Fibroblast of lung (primary cell): ENCODE results near the gene SLC26A8. TPM values are rescaled to one million over a fixed set of nuclear protein-coding genes. Genes with fewer than 3 reads are reported as not detected.
A peak's percentile ranks its signal among the peaks of the same experiment; 100 is the strongest.

Experiments
- DNase-seq, 2 donors: peaks; one replicate each; pipeline versions ENCODE4 v3.0.0 to v3.0.0-alpha.2; 2010; ENCODE audit warnings: low read depth in 2 of 2
- H2AFZ ChIP-seq: 2 replicates; pipeline ENCODE4 v1.5.1; 2012; ENCODE audit warnings: low read length, control low read depth, inconsistent platforms
- H3K27ac ChIP-seq: 2 replicates; pipeline ENCODE4 v1.5.1; 2011; ENCODE audit warnings: low read length, control low read depth; ENCODE audit not compliant: insufficient read depth
- H3K27me3 ChIP-seq: 2 replicates; pipeline ENCODE4 v1.5.1; 2011; ENCODE audit warnings: mild to moderate bottlenecking, low read length; ENCODE audit not compliant: control insufficient read depth, insufficient read depth
- H3K36me3 ChIP-seq: 2 replicates; pipeline ENCODE4 v1.5.1; 2011; ENCODE audit warnings: low read length; ENCODE audit not compliant: control insufficient read depth, insufficient read depth
- H3K4me1 ChIP-seq: 2 replicates; pipeline ENCODE4 v1.5.1; 2011; ENCODE audit warnings: low read length; ENCODE audit not compliant: control insufficient read depth, insufficient read depth; ENCODE audit errors: extremely low read depth
- H3K4me2 ChIP-seq: 2 replicates; pipeline ENCODE4 v1.5.1; 2011; ENCODE audit warnings: low read length, control low read depth; ENCODE audit not compliant: insufficient read depth; ENCODE audit errors: extremely low read depth
- H3K4me3 ChIP-seq, 4 experiments: fragments of 200-600 bp in 1 of 4; sonication (generic) in 1 of 4; replicated peaks in 1 of 4; 2 replicates each; pipeline ENCODE4 v1.5.1; 2011 to 2016; ENCODE audit warnings: low read length in 4 of 4, low read depth in 3 of 4, mild to moderate bottlenecking in 3 of 4, control low read depth in 2 of 4, inconsistent platforms in 1 of 4, mixed read lengths in 1 of 4; ENCODE audit not compliant: insufficient read depth in 1 of 4; ENCODE audit errors: control extremely low read depth in 1 of 4
- H3K79me2 ChIP-seq: 2 replicates; pipeline ENCODE4 v1.5.1; 2012; ENCODE audit warnings: mild to moderate bottlenecking, low read length, inconsistent platforms; ENCODE audit not compliant: control insufficient read depth, insufficient read depth
- H3K9ac ChIP-seq: 2 replicates; pipeline ENCODE4 v1.5.1; 2011; ENCODE audit warnings: mild to moderate bottlenecking, low read length, control low read depth; ENCODE audit not compliant: insufficient read depth
- H3K9me3 ChIP-seq: 2 replicates; pipeline ENCODE4 v1.5.1; 2012; ENCODE audit warnings: low read depth, low read length; ENCODE audit not compliant: control insufficient read depth, insufficient read depth
- H4K20me1 ChIP-seq: 2 replicates; pipeline ENCODE4 v1.5.1; 2011; ENCODE audit warnings: low read length; ENCODE audit not compliant: control insufficient read depth, insufficient read depth; ENCODE audit errors: extremely low read depth
- EZH2 ChIP-seq: IDR thresholded peaks from 2 replicates; pipeline ENCODE4 v1.5.1; 2012; ENCODE audit warnings: low read length, control low read depth, mild to moderate bottlenecking; ENCODE audit errors: missing control alignments
- polyA plus RNA-seq, 2 donors: library from polyadenylated mRNA; depleted of rRNA in 1 of 2; stranded (reverse) in 1 of 2; unstranded in 1 of 2; fragments of >200 nt; gene quantifications; 2 replicates each; pipeline ENCODE4 v1.2.1, GENCODE V29; 2011 to 2012; ENCODE audit warnings: missing spikeins in 1 of 2
- total RNA-seq: library from RNA; depleted of rRNA; stranded (reverse); fragments of >200 nt; gene quantifications from 2 replicates; pipeline ENCODE4 v1.2.1, GENCODE V29; 2014
- TF ChIP-seq, protein P1 (sequence below), 2 donors: IDR thresholded peaks in 1 of 2; conservative IDR thresholded peaks in 1 of 2; 1 replicate in 1 of 2; 2 replicates in 1 of 2; pipeline ENCODE4 v1.5.1; 2011 to 2012; ENCODE audit warnings: low read length in 2 of 2, control low read depth in 1 of 2, inconsistent platforms in 1 of 2, low read depth in 1 of 2, mild to moderate bottlenecking in 1 of 2

The SLC26A8 gene
- total and polyA plus RNA-seq, 2 donors (not counting 1 experiment from before 2014, with no cell fraction given): not detected

DNA sequence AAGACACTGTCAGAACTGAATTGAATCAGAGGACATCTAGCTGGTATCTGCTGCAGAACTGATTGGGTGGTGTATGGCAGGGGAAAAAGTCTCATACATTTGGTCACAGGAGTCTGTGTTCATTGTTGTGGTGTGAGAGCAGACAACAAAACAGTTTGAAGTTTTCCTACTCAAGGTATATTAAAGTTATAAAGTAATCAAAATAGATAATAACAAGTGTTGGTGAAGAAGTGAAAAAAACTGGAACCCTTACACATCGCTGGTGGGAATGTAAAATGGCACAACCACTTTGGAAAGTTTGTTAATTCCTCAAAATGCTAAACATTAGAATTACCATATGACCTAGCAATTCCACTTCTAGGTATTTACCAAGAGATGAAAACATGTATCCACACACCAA lies 128.2 kb downstream of the SLC26A8 start:
- no peak overlapping the region for H3K4me3 ChIP-seq
- no peak overlapping the region for H2AFZ ChIP-seq
- no peak for DNase-seq
- H3K9ac ChIP-seq: no peak overlapping the region
- TF ChIP-seq EZH2: no peak
- TF ChIP-seq, protein P1, sequence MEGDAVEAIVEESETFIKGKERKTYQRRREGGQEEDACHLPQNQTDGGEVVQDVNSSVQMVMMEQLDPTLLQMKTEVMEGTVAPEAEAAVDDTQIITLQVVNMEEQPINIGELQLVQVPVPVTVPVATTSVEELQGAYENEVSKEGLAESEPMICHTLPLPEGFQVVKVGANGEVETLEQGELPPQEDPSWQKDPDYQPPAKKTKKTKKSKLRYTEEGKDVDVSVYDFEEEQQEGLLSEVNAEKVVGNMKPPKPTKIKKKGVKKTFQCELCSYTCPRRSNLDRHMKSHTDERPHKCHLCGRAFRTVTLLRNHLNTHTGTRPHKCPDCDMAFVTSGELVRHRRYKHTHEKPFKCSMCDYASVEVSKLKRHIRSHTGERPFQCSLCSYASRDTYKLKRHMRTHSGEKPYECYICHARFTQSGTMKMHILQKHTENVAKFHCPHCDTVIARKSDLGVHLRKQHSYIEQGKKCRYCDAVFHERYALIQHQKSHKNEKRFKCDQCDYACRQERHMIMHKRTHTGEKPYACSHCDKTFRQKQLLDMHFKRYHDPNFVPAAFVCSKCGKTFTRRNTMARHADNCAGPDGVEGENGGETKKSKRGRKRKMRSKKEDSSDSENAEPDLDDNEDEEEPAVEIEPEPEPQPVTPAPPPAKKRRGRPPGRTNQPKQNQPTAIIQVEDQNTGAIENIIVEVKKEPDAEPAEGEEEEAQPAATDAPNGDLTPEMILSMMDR (conservative IDR thresholded peaks at IDR 0.05 in 1 of 2, IDR thresholded peaks at IDR 0.05 in 1 of 2; ENCODE audit: low read depth in 1 of 2, low read length in 2 of 2): no peak
- no peaks in the 10 kb centered on the region for H3K27me3 ChIP-seq
- H3K36me3 ChIP-seq: no peaks in the 10 kb centered on the region
- peaks cover 18% of the 10 kb centered on the region for H3K79me2 ChIP-seq
- no peak overlapping the region for H3K4me2 ChIP-seq
- H3K4me1 ChIP-seq: no peaks in the 10 kb centered on the region
- H4K20me1 ChIP-seq: no peaks in the 10 kb centered on the region
- H3K9me3 ChIP-seq: no peaks in the 10 kb centered on the region
- no peak overlapping the region for H3K27ac ChIP-seq

DNA sequence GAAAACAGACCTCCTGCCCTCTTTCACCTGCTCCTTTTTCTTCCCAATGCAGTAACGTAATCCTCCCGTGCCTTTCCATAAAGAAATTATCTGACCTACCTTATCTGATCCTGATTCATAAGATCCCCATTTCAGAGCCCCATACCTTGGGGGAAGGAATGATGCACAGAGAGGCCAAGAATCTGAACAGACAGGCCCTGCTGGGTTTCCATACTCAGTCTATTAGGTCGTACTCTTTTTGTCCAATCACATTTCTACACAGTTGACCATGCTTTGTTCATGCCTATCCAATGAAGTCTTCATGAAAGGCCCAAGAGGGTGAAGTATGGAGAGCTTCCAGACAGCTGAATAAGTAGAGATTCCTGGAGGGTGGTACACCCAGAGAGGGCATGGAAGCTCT lies 128.9 kb downstream of the SLC26A8 start:
- no peak overlapping the region for H3K4me2 ChIP-seq
- no peaks in the 10 kb centered on the region for H3K9me3 ChIP-seq
- H3K36me3 ChIP-seq: no peaks in the 10 kb centered on the region
- no peaks in the 10 kb centered on the region for H3K27me3 ChIP-seq
- no peak overlapping the region for H3K27ac ChIP-seq
- H3K4me1 ChIP-seq: no peaks in the 10 kb centered on the region
- no peak overlapping the region for H2AFZ ChIP-seq
- H3K79me2 ChIP-seq: peaks cover 18% of the 10 kb centered on the region
- H4K20me1 ChIP-seq: no peaks in the 10 kb centered on the region
- peak in 1 of 2 donors; percentile 29 for DNase-seq
- TF ChIP-seq, protein P1 (conservative IDR thresholded peaks at IDR 0.05 in 1 of 2, IDR thresholded peaks at IDR 0.05 in 1 of 2; ENCODE audit: low read depth in 1 of 2, low read length in 2 of 2): no peak
- no peak for TF ChIP-seq EZH2
- H3K9ac ChIP-seq: no peak overlapping the region
- no peak overlapping the region for H3K4me3 ChIP-seq

DNA sequence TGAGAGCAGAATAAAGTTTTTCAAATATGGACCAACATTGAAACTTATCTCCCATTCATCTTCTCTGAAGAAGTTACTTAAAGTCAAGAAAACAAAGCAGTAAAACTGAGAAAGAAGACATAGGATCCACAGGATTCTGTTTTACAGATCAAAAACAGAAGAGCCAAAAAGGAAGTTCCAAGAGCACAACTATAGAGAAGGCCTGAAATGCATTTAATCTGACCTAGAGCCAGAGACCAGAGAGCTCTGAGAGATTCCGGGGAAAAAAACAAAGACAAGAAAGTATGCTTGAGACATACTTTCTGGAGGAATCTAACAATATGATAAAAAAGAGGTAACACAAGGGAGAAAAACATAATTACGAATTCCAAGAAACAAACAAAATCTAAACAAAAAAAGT lies 129.7 kb downstream of the SLC26A8 start:
- Histone ChIP-seq H3K4me2 (no peak overlapping the region), H4K20me1 (no peaks in the 10 kb centered on the region), H3K4me3 (no peak overlapping the region), H2AFZ (no peak overlapping the region), H3K36me3 (no peaks in the 10 kb centered on the region), H3K9me3 (no peaks in the 10 kb centered on the region), H3K4me1 (no peaks in the 10 kb centered on the region), H3K27me3 (no peaks in the 10 kb centered on the region), H3K9ac (no peak overlapping the region), H3K79me2 (peaks cover 18% of the 10 kb centered on the region), H3K27ac (no peak overlapping the region)
- no peak for DNase-seq
- no peak for TF ChIP-seq EZH2
- TF ChIP-seq, protein P1 (conservative IDR thresholded peaks at IDR 0.05 in 1 of 2, IDR thresholded peaks at IDR 0.05 in 1 of 2; ENCODE audit: low read depth in 1 of 2, low read length in 2 of 2): no peak

Other genes starting within 250 kb of the SLC26A8 start
- not detected in 2 replicates for gene CLPSL2, start 248.0 kb downstream of the SLC26A8 start, total RNA-seq
- not detected in 2 replicates for gene CLPSL2, start 248.0 kb downstream of the SLC26A8 start, polyA plus RNA-seq
- not detected in 2 replicates for gene CLPSL1, start 243.6 kb downstream of the SLC26A8 start, total RNA-seq
- gene CLPSL1, start 243.6 kb downstream of the SLC26A8 start, polyA plus RNA-seq: not detected in 2 replicates
- not detected in 2 replicates for gene CLPS, start 227.3 kb downstream of the SLC26A8 start, total RNA-seq
- gene CLPS, start 227.3 kb downstream of the SLC26A8 start, polyA plus RNA-seq: not detected in 2 replicates
- not detected in 2 replicates for gene LHFPL5, start 219.3 kb downstream of the SLC26A8 start, total RNA-seq
- not detected in 2 replicates for gene LHFPL5, start 219.3 kb downstream of the SLC26A8 start, polyA plus RNA-seq
- gene SRPK1, start 103.5 kb downstream of the SLC26A8 start, total RNA-seq: 34.7 and 44.8 TPM in 2 replicates
- gene SRPK1, start 103.5 kb downstream of the SLC26A8 start, polyA plus RNA-seq: 22.2 and 33.1 TPM in 2 replicates
- gene MAPK14, start 3.2 kb upstream of the SLC26A8 start, total RNA-seq: 44.4 and 57.8 TPM in 2 replicates
- gene MAPK14, start 3.2 kb upstream of the SLC26A8 start, polyA plus RNA-seq: 39.7 and 55.9 TPM in 2 replicates
- 5.4 and 7.6 TPM in 2 replicates for gene MAPK13, start 105.9 kb upstream of the SLC26A8 start, total RNA-seq
- 3.0 and 6.8 TPM in 2 replicates for gene MAPK13, start 105.9 kb upstream of the SLC26A8 start, polyA plus RNA-seq
- 9.8 and 10.6 TPM in 2 replicates for gene BRPF3, start 172.1 kb upstream of the SLC26A8 start, total RNA-seq
- 10.4 and 16.0 TPM in 2 replicates for gene BRPF3, start 172.1 kb upstream of the SLC26A8 start, polyA plus RNA-seq
- not detected in 2 replicates for gene PNPLA1, start 245.4 kb upstream of the SLC26A8 start, total RNA-seq
- 0.02 and 0.07 TPM in 2 replicates for gene PNPLA1, start 245.4 kb upstream of the SLC26A8 start, polyA plus RNA-seq